GM12878 (cell line): ENCODE measurements around the gene FARS2. TPM values are rescaled to one million over a fixed set of nuclear protein-coding genes. Genes with fewer than 3 reads are reported as not detected.

Experiments used
- ATAC-seq: fragments of 200-7000 bp; cut with Tn5 transposase; 3 replicates; pipeline ENCODE4 v1.9.1; 2020; ENCODE audit warnings: mild to moderate bottlenecking, moderate library complexity
- BruUV-seq: library from RNA; stranded (reverse); fragments of 400-500 nt; replicated peaks from 2 replicates; lab custom pipeline; 2021; lab: Mats Ljungman, UMichigan
- CTCF ChIA-PET: fragments of 300-600 bp; sonication (Branson Sonifier 250); formaldehyde crosslinking; extraction: SDS; loops from one replicate; lab custom pipeline; 2021; ENCODE audit warnings: inconsistent platforms; lab: Yijun Ruan, JAX
- POLR2A ChIA-PET: fragments of 350-600 bp; formaldehyde crosslinking; extraction: SDS; loops from one replicate; lab custom pipeline; 2021; ENCODE audit warnings: inconsistent platforms; lab: Charles Lee
- RAD21 ChIA-PET: fragments of 300-600 bp; sonication (Branson Sonifier 250); formaldehyde crosslinking; loops from one replicate; lab custom pipeline; 2023; ENCODE audit warnings: antibody characterized with exemption; ENCODE audit not compliant: unreplicated experiment; lab: Charles Lee
- SMC1A ChIA-PET: fragments of 300-600 bp; sonication (Branson Sonifier 250); formaldehyde crosslinking; loops from one replicate; lab custom pipeline; 2023; ENCODE audit not compliant: unreplicated experiment, uncharacterized antibody; lab: Charles Lee
- DNase-seq: peaks from one replicate; pipeline ENCODE4 v3.0.0-alpha.2; 2011; ENCODE audit warnings: low read depth, low spot score
- FAIRE-seq: peaks from 3 replicates; lab custom pipeline; 2011; peaks lifted over from hg19 to GRCh38; lab: Jason Lieb, UNC
- H2AFZ ChIP-seq: 2 replicates; pipeline ENCODE4 v1.6.0; 2011; ENCODE audit warnings: low read depth, low read length, control low read depth; ENCODE audit not compliant: control insufficient read depth
- H3K27ac ChIP-seq: 2 replicates; pipeline ENCODE4 v1.5.1; 2011; ENCODE audit warnings: control low read depth; ENCODE audit not compliant: control insufficient read depth, insufficient read depth
- H3K27me3 ChIP-seq, 2 experiments: replicated peaks in 1 of 2; 2 replicates each; pipeline versions ENCODE4 v1.6.0 to v1.6.1; 2011; ENCODE audit warnings: low read length in 1 of 2; ENCODE audit not compliant: control insufficient read depth in 2 of 2, insufficient read depth in 2 of 2
- H3K36me3 ChIP-seq, 2 experiments: 2 replicates each; pipeline ENCODE4 v1.5.1; 2011; ENCODE audit warnings: low read length in 1 of 2; ENCODE audit not compliant: control insufficient read depth in 2 of 2, insufficient read depth in 2 of 2
- H3K4me1 ChIP-seq: 2 replicates; pipeline ENCODE4 v1.6.1; 2011; ENCODE audit warnings: mild to moderate bottlenecking, low read length, moderate library complexity, mixed read lengths; ENCODE audit not compliant: control insufficient read depth, insufficient read depth
- H3K4me2 ChIP-seq: 2 replicates; pipeline ENCODE4 v1.6.0; 2011; ENCODE audit warnings: control low read depth; ENCODE audit not compliant: control insufficient read depth, insufficient read depth
- H3K4me3 ChIP-seq: fragments of 200-600 bp; sonication (generic); 2 replicates; pipeline ENCODE4 v1.5.1; 2016
- H3K79me2 ChIP-seq: 2 replicates; pipeline ENCODE4 v1.6.0; 2011; ENCODE audit warnings: low read length; ENCODE audit not compliant: control insufficient read depth, insufficient read depth
- H3K9ac ChIP-seq: 2 replicates; pipeline ENCODE4 v1.8.0; 2011; ENCODE audit warnings: low read length, control low read depth, mixed read lengths; ENCODE audit not compliant: control insufficient read depth, insufficient read depth
- H3K9me3 ChIP-seq: replicated peaks from 3 replicates; pipeline ENCODE4 v1.5.1; 2011; ENCODE audit warnings: mild to moderate bottlenecking, low read length; ENCODE audit not compliant: control insufficient read depth, insufficient read depth
- H4K20me1 ChIP-seq: 2 replicates; pipeline ENCODE4 v1.6.0; 2011; ENCODE audit not compliant: control insufficient read depth, insufficient read depth
- ATF3 ChIP-seq: IDR thresholded peaks from 2 replicates; pipeline ENCODE4 v1.6.1; 2011; ENCODE audit warnings: low read depth, mild to moderate bottlenecking, low read length, moderate library complexity, borderline replicate concordance; ENCODE audit errors: extremely low read depth
- E4F1 ChIP-seq: fragments of 450-650 bp; IDR thresholded peaks from 2 replicates; pipeline ENCODE4 v1.6.1; 2018; ENCODE audit warnings: borderline replicate concordance, mild to moderate bottlenecking; ENCODE audit not compliant: partially characterized antibody
- KAT2A ChIP-seq: conservative IDR thresholded peaks from 2 replicates; pipeline ENCODE4 v1.6.1; 2011; ENCODE audit warnings: low read depth, low read length; ENCODE audit not compliant: control insufficient read depth
- NRF1 ChIP-seq: conservative IDR thresholded peaks from 2 replicates; pipeline ENCODE4 v1.6.1; 2011; ENCODE audit warnings: mild to moderate bottlenecking, low read depth, low read length, improper control_type of control experiment
- RELB ChIP-seq: fragments of 450-650 bp; IDR thresholded peaks from 2 replicates; pipeline ENCODE4 v1.6.1; 2017; ENCODE audit warnings: low read depth, mild to moderate bottlenecking, moderate library complexity
- SMAD1 ChIP-seq: fragments of 450-650 bp; IDR thresholded peaks from 2 replicates; pipeline ENCODE4 v1.6.1; 2018; ENCODE audit warnings: mild to moderate bottlenecking, low read depth; ENCODE audit not compliant: partially characterized antibody
- SMC3 ChIP-seq: IDR thresholded peaks from 2 replicates; pipeline ENCODE4 v1.6.1; 2011; ENCODE audit warnings: low read length, improper control_type of control experiment, borderline replicate concordance
- STAT1 ChIP-seq: fragments of 450-650 bp; conservative IDR thresholded peaks from 2 replicates; pipeline ENCODE4 v1.6.1; 2014; ENCODE audit warnings: antibody characterized with exemption, mild to moderate bottlenecking
- WGBS: methylation state at CpG from one replicate; pipeline ENCODE4 v1.1.6; 2016; ENCODE audit warnings: low lambda C conversion rate; ENCODE audit not compliant: insufficient replicate concordance, insufficient coverage; ENCODE audit errors: missing lambda C conversion rate; 5-methylcytosine and 5-hydroxymethylcytosine counted together
- in situ Hi-C: fragments of 300-500 bp; cut with MboI; formaldehyde crosslinking; loops from 9 replicates; pipeline ENCODE4 v1.14.3; 2018; ENCODE audit warnings: mixed read lengths
- intact Hi-C: fragments of 100-400 bp; cut with micrococcal nuclease; formaldehyde crosslinking; loops from one replicate; pipeline ENCODE4 v1.14.2; 2022; ENCODE audit not compliant: unreplicated experiment
- polyA plus RNA-seq, 11 experiments: library from polyadenylated mRNA; depleted of rRNA in 4 of 11; unstranded in 6 of 11; stranded (reverse) in 5 of 11; fragments of >200 nt; fragmentation: Nextera tagmentation in 4 of 11; fragmentation: Illumina TruSeq in 1 of 11; extraction: Ambion mirVana in 4 of 11; extraction: Trizol in 1 of 11; gene quantifications; 1 replicate in 1 of 11; 2 replicates in 10 of 11; pipeline versions ENCODE4 v1.2.1 to v1.2.3, GENCODE V29; 2011 to 2016; ENCODE audit warnings: inconsistent platforms in 2 of 11, missing spikeins in 2 of 11, low read depth in 1 of 11
- total RNA-seq, 4 experiments: library from RNA; depleted of rRNA in 3 of 4; stranded (reverse); fragments of >200 nt in 3 of 4; fragmentation: Illumina TruSeq in 1 of 4; extraction: Trizol in 1 of 4; gene quantifications; 2 replicates each; pipeline versions ENCODE4 v1.2.1 to v1.2.3, GENCODE V29; 2013 to 2021

Gene FARS2
- total and polyA plus RNA-seq, 10 of the 15 experiments (the other 5 are each of a cell fraction or from before 2014, with no cell fraction given), result 16.8 to 46.7 (median 25.6) TPM

DNA sequence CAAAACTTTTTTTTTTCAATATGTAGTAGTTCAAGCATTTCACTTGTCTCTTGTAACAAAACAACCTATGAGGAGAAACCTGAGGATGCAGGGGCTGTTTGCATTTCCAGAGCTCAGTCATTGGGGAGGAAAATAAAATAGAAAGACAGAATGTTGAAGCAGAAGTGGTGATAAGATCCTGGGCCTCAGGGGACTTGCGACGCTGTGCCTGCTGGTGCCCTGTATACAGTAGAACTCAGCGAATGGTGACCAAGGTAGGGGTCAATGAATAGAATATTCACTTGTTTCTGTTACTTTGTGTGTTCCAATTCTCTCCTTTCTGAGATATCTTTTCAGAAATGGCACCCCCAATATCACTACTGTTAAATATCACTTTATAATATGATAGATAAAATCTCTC, 271.6 kb downstream of the FARS2 start:
- DNase-seq (no peak), ATAC-seq (no peak), FAIRE-seq (no peak)
- no peaks in the 10 kb centered on the region for H3K4me1 ChIP-seq
- RAD21 ChIA-PET, result no interaction called here
- SMC1A ChIA-PET, result no interaction called here
- 0 out of 3 replicates have a peak, but pooled peaks cover 1% of the 10 kb centered on the region for H3K9me3 ChIP-seq
- H3K27me3 ChIP-seq, result no peaks in the 10 kb centered on the region
- H3K27ac ChIP-seq, result no peak overlapping the region
- intact Hi-C loops (no loop called here), in situ Hi-C loops (no loop called here)
- no peak overlapping the region for H2AFZ ChIP-seq
- no TSS peak for BruUV-seq
- CTCF ChIA-PET, result no interaction called here
- H3K36me3 ChIP-seq, result no peaks in the 10 kb centered on the region
- no peak overlapping the region for H3K4me3 ChIP-seq
- no peaks in the 10 kb centered on the region for H4K20me1 ChIP-seq
- H3K4me2 ChIP-seq, result no peak overlapping the region
- TF ChIP-seq SMAD1, result no peak
- no peak for TF ChIP-seq SMC3
- TF ChIP-seq E4F1, result no peak
- TF ChIP-seq STAT1, result no peak
- TF ChIP-seq RELB, result no peak
- TF ChIP-seq KAT2A, result no peak
- TF ChIP-seq ATF3, result no peak
- no peak for TF ChIP-seq NRF1
- TF ChIP-seq, all 136 proteins: peak for 0
- Histone ChIP-seq H3K79me2 (no peaks in the 10 kb centered on the region), H3K9ac (no peak overlapping the region)
- POLR2A ChIA-PET, result no interaction called here
- 97% methylated on average over 3 of the region's 3 CpGs for WGBS
